Sigmoid colon (tissue), 7 donors: ENCODE measurements around the gene RNF144B. TPM values are rescaled to one million over a fixed set of nuclear protein-coding genes. Genes with fewer than 3 reads are reported as not detected.

Experiments used
- DNase-seq: peaks from one replicate; pipeline ENCODE4 v3.0.0-alpha.2; 2019
- H3K27ac ChIP-seq, 4 donors: fragments of 200-600 bp; sonication (generic); one replicate each; pipeline ENCODE4 v1.5.1; 2016 to 2019; ENCODE audit warnings: mild to moderate bottlenecking in 1 of 4
- H3K27me3 ChIP-seq, 3 donors: fragments of 200-600 bp; sonication (generic); one replicate each; pipeline ENCODE4 v1.5.1; 2019; ENCODE audit warnings: mild to moderate bottlenecking in 1 of 3
- H3K36me3 ChIP-seq, 4 donors: fragments of 200-600 bp; sonication (generic); one replicate each; pipeline ENCODE4 v1.5.1; 2016 to 2019
- H3K4me1 ChIP-seq, 4 donors: fragments of 200-600 bp; sonication (generic); one replicate each; pipeline ENCODE4 v1.5.1; 2017 to 2019
- H3K4me3 ChIP-seq, 4 donors: fragments of 200-600 bp; sonication (generic); one replicate each; pipeline ENCODE4 v1.5.1; 2017 to 2019; ENCODE audit warnings: mild to moderate bottlenecking in 2 of 4, moderate library complexity in 1 of 4
- H3K9me3 ChIP-seq, 4 donors: fragments of 200-600 bp in 3 of 4; sonication (generic) in 3 of 4; one replicate each; pipeline versions ENCODE4 v1.5.1 to v1.6.1; 2013 to 2019
- EP300 ChIP-seq, 4 donors: sonication (generic); formaldehyde crosslinking; IDR thresholded peaks; one replicate each; pipeline ENCODE4 v1.6.1; 2017; ENCODE audit warnings: antibody characterized with exemption in 4 of 4
- POLR2A ChIP-seq, 2 donors: fragments of 450-650 bp; IDR thresholded peaks; one replicate each; pipeline ENCODE4 v1.6.1; 2016; ENCODE audit warnings: antibody characterized with exemption in 2 of 2, mild to moderate bottlenecking in 2 of 2, moderate library complexity in 2 of 2
- POLR2AphosphoS5 ChIP-seq, 4 donors: sonication (generic); formaldehyde crosslinking; IDR thresholded peaks; one replicate each; pipeline ENCODE4 v1.6.1; 2017; ENCODE audit warnings: antibody characterized with exemption in 4 of 4
- WGBS, 2 donors: extraction: QIAGEN DNeasy Blood & Tissue Kit; methylation state at CpG; one replicate each; pipeline ENCODE4 v1.1.7; 2013; 5-methylcytosine and 5-hydroxymethylcytosine counted together
- intact Hi-C: fragments of 100-400 bp; cut with DNase I; formaldehyde crosslinking; loops from one replicate; pipeline ENCODE4 v1.15.1; 2023
- polyA plus RNA-seq, 3 donors: library from polyadenylated mRNA; stranded (reverse); fragments of 200-250 nt; gene quantifications; one replicate each; pipeline ENCODE4 v1.2.3, GENCODE V29; 2013
- total RNA-seq, 4 donors: library from RNA; depleted of rRNA; stranded (reverse); fragments of >200 nt; gene quantifications; one replicate each; pipeline ENCODE4 v1.1.0, GENCODE V29; 2016
- TF ChIP-seq, protein P1 (sequence below), 4 experiments: fragments of 450-650 bp in 3 of 4; fragments of 200-600 bp in 1 of 4; IDR thresholded peaks; one replicate each; pipeline ENCODE4 v1.5.1; 2016 to 2019; ENCODE audit warnings: antibody characterized with exemption in 4 of 4, mild to moderate bottlenecking in 3 of 4, moderate library complexity in 2 of 4
- donor health status: healthy with polysubstance abuse.
- donor health status: Bipolar disorder and iron deficiency.
- donor health status: healthy.

RNF144B gene
- total and polyA plus RNA-seq, 7 donors, result 1.2 to 14.8 (median 4.6) TPM

DNA sequence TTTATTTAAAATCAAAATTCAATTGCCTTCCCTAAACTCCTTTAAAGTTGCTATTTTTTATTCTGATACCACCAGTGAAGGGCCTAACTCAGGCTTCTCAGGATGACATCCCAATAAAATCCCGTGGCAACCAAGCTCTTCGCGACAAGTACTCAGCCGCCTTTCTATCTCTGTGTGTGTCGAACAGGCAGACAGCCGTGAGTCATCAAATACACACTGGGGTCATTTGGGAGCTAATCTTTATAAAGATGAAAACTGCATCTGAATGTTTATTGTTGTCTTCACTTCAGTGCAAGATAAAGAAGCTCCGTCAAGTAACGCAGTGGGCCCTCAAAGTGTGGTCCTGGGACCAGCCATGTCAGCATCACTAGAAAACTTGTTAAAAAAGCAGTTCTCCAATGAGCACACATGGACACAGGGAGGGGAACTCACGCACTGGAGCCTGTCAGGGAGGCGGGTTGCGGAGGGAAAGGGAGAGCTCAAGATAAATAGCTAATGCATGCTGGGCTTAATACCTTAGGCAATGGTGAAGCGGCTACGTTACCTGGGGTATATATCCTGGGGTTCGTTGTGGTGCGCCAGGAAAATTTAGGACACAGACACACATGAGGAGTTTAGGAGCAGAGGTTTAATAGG is 119.3 kb downstream of the RNF144B start:
- no peak overlapping the region for H3K4me3 ChIP-seq
- no peak overlapping the region for H3K27ac ChIP-seq
- H3K4me1 ChIP-seq, result peaks cover 0 to 4% (median 2%) of the 10 kb centered on the region in 4 donors
- TF ChIP-seq EP300 (IDR thresholded peaks at IDR 0.05) (no peak), POLR2AphosphoS5 (IDR thresholded peaks at IDR 0.05) (no peak), POLR2A (IDR thresholded peaks at IDR 0.05) (no peak)
- TF ChIP-seq, protein P1, sequence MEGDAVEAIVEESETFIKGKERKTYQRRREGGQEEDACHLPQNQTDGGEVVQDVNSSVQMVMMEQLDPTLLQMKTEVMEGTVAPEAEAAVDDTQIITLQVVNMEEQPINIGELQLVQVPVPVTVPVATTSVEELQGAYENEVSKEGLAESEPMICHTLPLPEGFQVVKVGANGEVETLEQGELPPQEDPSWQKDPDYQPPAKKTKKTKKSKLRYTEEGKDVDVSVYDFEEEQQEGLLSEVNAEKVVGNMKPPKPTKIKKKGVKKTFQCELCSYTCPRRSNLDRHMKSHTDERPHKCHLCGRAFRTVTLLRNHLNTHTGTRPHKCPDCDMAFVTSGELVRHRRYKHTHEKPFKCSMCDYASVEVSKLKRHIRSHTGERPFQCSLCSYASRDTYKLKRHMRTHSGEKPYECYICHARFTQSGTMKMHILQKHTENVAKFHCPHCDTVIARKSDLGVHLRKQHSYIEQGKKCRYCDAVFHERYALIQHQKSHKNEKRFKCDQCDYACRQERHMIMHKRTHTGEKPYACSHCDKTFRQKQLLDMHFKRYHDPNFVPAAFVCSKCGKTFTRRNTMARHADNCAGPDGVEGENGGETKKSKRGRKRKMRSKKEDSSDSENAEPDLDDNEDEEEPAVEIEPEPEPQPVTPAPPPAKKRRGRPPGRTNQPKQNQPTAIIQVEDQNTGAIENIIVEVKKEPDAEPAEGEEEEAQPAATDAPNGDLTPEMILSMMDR (IDR thresholded peaks at IDR 0.05), result no peak
- DNase-seq, result no peak
- intact Hi-C loops, result no loop called here
- H3K36me3 ChIP-seq, result no peaks in the 10 kb centered on the region
- H3K27me3 ChIP-seq, result no peaks in the 10 kb centered on the region
- 82 to 83% methylated on average over 15 of the region's 15 CpGs for WGBS, 2 donors
- H3K9me3 ChIP-seq, result no peaks in the 10 kb centered on the region

DNA sequence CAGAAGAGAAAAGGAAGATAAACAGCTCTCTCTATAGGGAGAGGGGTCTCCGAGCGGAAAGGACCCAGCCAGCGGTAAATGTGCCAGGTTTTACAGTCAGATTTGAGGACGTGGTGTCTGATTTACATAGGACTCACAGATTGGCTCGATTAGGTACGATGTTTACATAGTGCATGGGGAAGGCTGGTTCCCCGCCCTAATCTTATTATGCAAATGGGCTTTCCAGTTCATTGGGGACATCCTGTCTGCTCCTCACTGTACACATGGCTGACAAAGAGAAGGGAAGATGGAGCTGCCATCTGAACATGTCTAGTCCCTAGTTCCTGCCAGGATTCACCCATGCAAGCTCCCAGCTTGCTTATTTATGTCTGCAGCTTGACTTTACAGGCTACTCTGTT is 119.9 kb downstream of the RNF144B start:
- Histone ChIP-seq H3K27me3 (no peaks in the 10 kb centered on the region), H3K4me1 (peaks cover 0 to 4% (median 2%) of the 10 kb centered on the region in 4 donors), H3K4me3 (no peak overlapping the region), H3K9me3 (no peaks in the 10 kb centered on the region), H3K27ac (no peak overlapping the region), H3K36me3 (no peaks in the 10 kb centered on the region)
- DNase-seq, result no peak
- 64 to 74% methylated on average over 7 of the region's 7 CpGs for WGBS, 2 donors
- TF ChIP-seq, protein P1 (IDR thresholded peaks at IDR 0.05), result no peak
- TF ChIP-seq EP300 (IDR thresholded peaks at IDR 0.05), result no peak
- TF ChIP-seq POLR2AphosphoS5 (IDR thresholded peaks at IDR 0.05), result no peak
- no peak for TF ChIP-seq POLR2A (IDR thresholded peaks at IDR 0.05)
- intact Hi-C loops, result no loop called here

DNA sequence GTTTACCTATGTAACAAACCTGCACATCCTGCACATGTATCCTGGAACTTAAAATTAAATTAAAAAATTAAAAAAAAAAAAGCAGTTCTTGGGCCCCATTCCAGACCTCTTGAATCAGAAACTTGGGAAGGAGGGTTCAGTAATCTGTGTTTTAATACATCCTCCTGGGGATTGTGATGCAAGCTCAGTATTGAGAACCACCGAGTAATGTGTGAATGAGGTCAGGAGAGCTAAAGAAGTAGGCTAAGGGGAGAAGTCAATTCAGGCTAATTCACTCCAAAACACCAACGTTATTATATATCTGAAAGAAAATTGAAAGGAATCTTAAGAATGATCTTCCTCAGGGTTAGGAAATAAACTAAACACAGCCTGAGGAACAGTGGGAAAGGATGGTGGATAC is 120.4 kb downstream of the RNF144B start:
- Histone ChIP-seq H3K36me3 (no peaks in the 10 kb centered on the region), H3K4me3 (no peak overlapping the region), H3K9me3 (no peaks in the 10 kb centered on the region), H3K27ac (no peak overlapping the region), H3K4me1 (peaks cover 0 to 4% (median 2%) of the 10 kb centered on the region in 4 donors), H3K27me3 (no peaks in the 10 kb centered on the region)
- WGBS, 2 donors, result 75 to 78% methylated on average over 2 of the region's 2 CpGs
- no peak for DNase-seq
- intact Hi-C loops, result no loop called here
- TF ChIP-seq POLR2A (IDR thresholded peaks at IDR 0.05) (no peak), POLR2AphosphoS5 (IDR thresholded peaks at IDR 0.05) (no peak), EP300 (IDR thresholded peaks at IDR 0.05) (no peak)
- TF ChIP-seq, protein P1 (IDR thresholded peaks at IDR 0.05), result no peak

DNA sequence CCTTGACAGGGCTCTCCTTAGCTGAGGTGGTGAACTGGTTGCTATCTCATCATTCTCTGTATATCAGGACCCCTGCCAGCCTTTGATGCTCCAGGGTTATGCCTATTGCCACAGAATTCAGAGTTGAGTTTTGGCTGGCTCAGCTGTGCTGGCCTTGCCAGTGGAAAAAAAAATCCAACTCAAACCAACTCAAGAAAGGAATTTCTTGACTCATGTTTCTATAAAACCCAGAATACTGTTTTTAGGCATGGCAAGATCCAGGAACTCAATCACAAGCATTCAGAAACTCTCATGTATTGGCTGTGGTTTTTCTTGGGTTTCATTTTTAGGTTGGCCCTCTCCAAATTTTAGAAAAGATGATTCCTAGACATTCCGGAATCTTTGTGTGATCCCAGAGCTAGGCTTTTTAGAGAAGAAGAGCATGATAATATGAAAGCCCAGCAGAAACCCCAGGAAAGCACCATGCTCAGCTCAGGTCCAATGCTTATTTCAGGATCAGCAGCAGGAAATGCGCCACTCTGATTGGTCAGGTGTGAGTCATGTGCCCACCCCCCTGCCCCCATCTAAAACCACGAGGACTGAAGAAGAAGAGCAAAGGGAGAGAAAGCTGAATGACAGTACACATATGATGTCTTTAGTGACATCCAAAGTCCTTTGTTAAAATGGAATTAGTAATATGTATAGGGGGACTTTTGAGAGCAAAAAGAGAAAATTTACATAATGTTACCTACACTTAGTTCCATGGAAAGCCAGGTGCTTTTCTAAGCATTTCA is 122.9 kb downstream of the RNF144B start:
- WGBS, 2 donors, result 73 to 81% methylated on average over 3 of the region's 3 CpGs
- intact Hi-C loops, result no loop called here
- no peaks in the 10 kb centered on the region for H3K27me3 ChIP-seq
- no peaks in the 10 kb centered on the region for H3K9me3 ChIP-seq
- DNase-seq, result no peak
- H3K4me1 ChIP-seq, result peaks cover 0 to 4% (median 0%) of the 10 kb centered on the region in 4 donors
- H3K36me3 ChIP-seq, result no peaks in the 10 kb centered on the region
- TF ChIP-seq POLR2A (IDR thresholded peaks at IDR 0.05), result no peak
- TF ChIP-seq, protein P1 (IDR thresholded peaks at IDR 0.05), result no peak
- TF ChIP-seq EP300 (IDR thresholded peaks at IDR 0.05), result no peak
- no peak for TF ChIP-seq POLR2AphosphoS5 (IDR thresholded peaks at IDR 0.05)
- H3K4me3 ChIP-seq, result no peak overlapping the region
- no peak overlapping the region for H3K27ac ChIP-seq
